ENCODE measurements around the gene AVEN. TPM values are rescaled to one million over a fixed set of nuclear protein-coding genes. Genes with fewer than 3 reads are reported as not detected.

AVEN gene
- total and polyA plus RNA-seq, 2 donors (not counting 3 experiments of a cell fraction or from before 2014, with no cell fraction given), result 7.7 to 23.3 TPM

Other genes with a start within 250 kb of the AVEN start
- not detected in 2 replicates for gene CHRM5, start 70.7 kb downstream of the AVEN start, total RNA-seq
- 0.03 TPM in 1 of 2 replicates, not detected in the other for gene CHRM5, start 70.7 kb downstream of the AVEN start, polyA plus RNA-seq
- gene EMC7, start 62.7 kb upstream of the AVEN start, total RNA-seq, result 69.9 and 70.6 TPM in 2 replicates
- gene EMC7, start 62.7 kb upstream of the AVEN start, polyA plus RNA-seq, result 46.9 and 57.0 TPM in 2 replicates
- 1.1 TPM in 2 replicates for gene PGBD4, start 62.9 kb upstream of the AVEN start, total RNA-seq
- 0.39 and 0.41 TPM in 2 replicates for gene PGBD4, start 62.9 kb upstream of the AVEN start, polyA plus RNA-seq
- 56.8 and 57.9 TPM in 2 replicates for gene KATNBL1, start 170.9 kb upstream of the AVEN start, total RNA-seq
- gene KATNBL1, start 170.9 kb upstream of the AVEN start, polyA plus RNA-seq, result 10.7 and 14.1 TPM in 2 replicates
- 109 and 123 TPM in 2 replicates for gene EMC4, start 185.8 kb upstream of the AVEN start, total RNA-seq
- 97.4 and 108 TPM in 2 replicates for gene EMC4, start 185.8 kb upstream of the AVEN start, polyA plus RNA-seq

Data from endothelial cell of umbilical vein (primary cell).